Measurements from ENCODE around the gene CABYR.

The CABYR gene

GRCh38 chr18:24187689-24188088, 48.8 kb downstream of the CABYR start:
- DNase-seq = no peak

GRCh38 chr18:24188120-24188519, 49.3 kb downstream of the CABYR start:
- DNase-seq = peak in 2 of 10 donors; percentile 57 to 87
- intact Hi-C loops (cut with DNase I) = no loop called here

More at GRCh38 chr18:24187689-24188088, 48.8 kb downstream of the CABYR start:
- intact Hi-C loops (cut with DNase I) = no loop called here

- intact Hi-C loops (cut with DNase I) = no loop called here
- DNase-seq = no peak
Observed at GRCh38 chr18:24189007-24189528, 50.2 kb downstream of the CABYR start.

- peak in 1 of 10 donors; percentile 41 for DNase-seq
- intact Hi-C loops (cut with DNase I) = no loop called here
Observed at GRCh38 chr18:24189664-24190346, 50.9 kb downstream of the CABYR start.

- intact Hi-C loops (cut with DNase I) = no loop called here
- DNase-seq = no peak
Observed at GRCh38 chr18:24190590-24190989, 51.7 kb downstream of the CABYR start.

GRCh38 chr18:24195296-24196053, 56.6 kb downstream of the CABYR start:
- no peak for DNase-seq
- intact Hi-C loops (cut with DNase I) = no loop called here

GRCh38 chr18:24196764-24197163, 57.9 kb downstream of the CABYR start:
- intact Hi-C loops (cut with DNase I) = no loop called here
- peak in 1 of 10 donors; percentile 77 for DNase-seq

- intact Hi-C loops (cut with DNase I) = no loop called here
- DNase-seq = no peak
Observed at GRCh38 chr18:24197412-24197811, 58.5 kb downstream of the CABYR start.

- intact Hi-C loops (cut with DNase I) = no loop called here
- peak in 1 of 10 donors; percentile 60 for DNase-seq
Observed at GRCh38 chr18:24198461-24198860, 59.6 kb downstream of the CABYR start.

- DNase-seq = no peak
- intact Hi-C loops (cut with DNase I) = no loop called here
Observed at GRCh38 chr18:24199372-24199962, 60.6 kb downstream of the CABYR start.

GRCh38 chr18:24200494-24201290, 61.8 kb downstream of the CABYR start:
- intact Hi-C loops (cut with DNase I) = loop anchor here (5.0 kb wide), 1 partner anchor 67 kb away; no protein-coding TSS in a partner anchor
- DNase-seq = no peak

GRCh38 chr18:24201699-24202687, 63.1 kb downstream of the CABYR start:
- intact Hi-C loops (cut with DNase I) = loop anchor here (5.0 kb wide), 1 partner anchor 65 kb away; no protein-coding TSS in a partner anchor
- no peak for DNase-seq

- intact Hi-C loops (cut with DNase I) = loop anchor here (5.0 kb wide), 1 partner anchor 62 kb away; no protein-coding TSS in a partner anchor
- DNase-seq = no peak
Observed at GRCh38 chr18:24204904-24205303, 66.0 kb downstream of the CABYR start.

GRCh38 chr18:24208270-24209035, 69.6 kb downstream of the CABYR start:
- intact Hi-C loops (cut with DNase I) = no loop called here
- no peak for DNase-seq

- DNase-seq = no peak
- intact Hi-C loops (cut with DNase I) = no loop called here
Observed at GRCh38 chr18:24209558-24209957, 70.7 kb downstream of the CABYR start.
